ENCODE measurements around the gene DOK7. TPM values are rescaled to one million over a fixed set of nuclear protein-coding genes. Genes with fewer than 3 reads are reported as not detected.
A peak's percentile ranks its signal among the peaks of the same experiment; 100 is the strongest.

The DOK7 gene
- total RNA-seq, 1 experiment from 2014 or later, result 0.26 TPM

DNA sequence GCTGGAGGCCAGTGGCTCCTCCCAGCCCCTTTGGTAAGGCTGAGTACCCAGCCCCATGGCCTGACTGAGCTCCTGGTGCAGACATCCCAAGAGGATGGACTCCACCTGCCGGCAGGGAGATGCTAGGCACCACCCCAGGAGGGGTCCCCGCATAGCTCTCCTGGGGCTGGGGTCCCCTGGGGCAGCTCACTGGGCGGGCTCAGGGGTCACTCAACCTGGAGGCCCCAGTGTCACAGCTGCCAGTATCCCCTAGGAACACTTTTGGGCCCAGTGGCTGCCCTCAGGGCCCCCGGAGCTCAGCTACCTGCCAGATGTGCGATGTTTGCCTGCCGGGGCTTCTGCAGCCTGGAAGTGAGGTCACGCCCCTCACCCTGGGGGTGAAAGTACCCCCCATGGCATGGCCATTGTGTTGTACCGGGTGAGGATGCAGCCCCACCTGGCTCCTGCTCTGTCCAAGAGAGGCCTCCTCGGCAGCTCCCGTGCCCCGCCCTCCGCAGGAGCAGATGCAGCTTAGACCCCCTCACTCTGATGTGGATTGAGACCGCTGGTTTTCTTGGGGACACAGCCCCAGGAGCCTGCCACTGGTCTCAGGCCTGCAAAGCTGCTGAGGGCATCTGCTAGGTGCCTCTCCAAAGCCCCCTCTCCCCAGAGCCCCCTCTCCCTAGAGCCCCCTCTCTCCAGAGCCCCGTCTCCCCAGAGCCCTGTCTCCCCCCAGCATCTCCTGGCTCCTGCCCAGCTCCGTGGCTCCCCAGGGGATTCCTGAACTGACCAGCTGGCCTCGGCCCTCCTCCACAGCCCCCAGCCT, 28.0 kb upstream of the DOK7 start:
- Histone ChIP-seq H3K9me3 (ENCODE audit: control insufficient read depth, low read depth, low read length) (no peaks in the 10 kb centered on the region), H3K79me1 (ENCODE audit: insufficient read depth, low read depth, low read length, poor library complexity, severe bottlenecking) (no peaks in the 10 kb centered on the region), H2BK15ac (ENCODE audit: low read depth, low read length) (no peak overlapping the region), H3K27ac (ENCODE audit: insufficient read length, low read depth, low read length) (no peak overlapping the region), H3T11ph (ENCODE audit: low read length) (no peak overlapping the region), H2AFZ (ENCODE audit: low read length) (no peak overlapping the region), H2BK20ac (ENCODE audit: low read depth, low read length, poor library complexity, severe bottlenecking) (no peak overlapping the region), H2AK5ac (ENCODE audit: insufficient read length, low read length) (no peak overlapping the region), H4K91ac (ENCODE audit: insufficient read length, low read depth, low read length) (no peak overlapping the region), H3K23ac (ENCODE audit: insufficient read length, low read depth, low read length) (no peak overlapping the region), H3K18ac (ENCODE audit: insufficient read length, low read depth, low read length) (no peak overlapping the region), H3K23me2 (ENCODE audit: insufficient read length, low read depth, low read length, poor library complexity, severe bottlenecking) (no peaks in the 10 kb centered on the region), H2BK120ac (ENCODE audit: low read depth, low read length, poor library complexity, severe bottlenecking) (no peak overlapping the region), H3K27me3 (ENCODE audit: insufficient read depth, low read length) (no peaks in the 10 kb centered on the region), H4K8ac (replicated peaks; ENCODE audit: insufficient read length, low read depth, low read length) (no peak overlapping the region), H3K4me1 (ENCODE audit: insufficient read depth, low read length) (no peaks in the 10 kb centered on the region), H2BK12ac (ENCODE audit: insufficient read length, low read depth, low read length) (no peak overlapping the region), H3K9ac (ENCODE audit: extremely low read depth, insufficient read length, low read length) (no peak overlapping the region), H2BK5ac (ENCODE audit: insufficient read length, low read length) (no peak overlapping the region), H3K79me2 (ENCODE audit: insufficient read depth, low read length) (no peaks in the 10 kb centered on the region), H4K5ac (ENCODE audit: insufficient read length, low read depth, low read length) (no peak overlapping the region), H3K4me2 (ENCODE audit: insufficient read depth, insufficient read length, low read length) (no peak overlapping the region), H4K20me1 (ENCODE audit: control insufficient read depth, insufficient read depth, insufficient read length) (no peaks in the 10 kb centered on the region), H3K56ac (ENCODE audit: insufficient read length, low read depth, low read length) (no peak overlapping the region), H3K14ac (ENCODE audit: insufficient read depth, low read length) (no peak overlapping the region; the same call in 1 of the 2 replicates), H3K4ac (ENCODE audit: low read depth, low read length) (no peak overlapping the region)
- Mint-ChIP-seq H3K27me3 (ENCODE audit: low read depth) (no peaks in the 10 kb centered on the region; the same call in 1 of the 2 replicates), H3K9me3 (no peaks in the 10 kb centered on the region), H3K4me3 (no peak overlapping the region), H3K36me3 (ENCODE audit: insufficient read depth in 1 of 3, low read depth in 3 of 3) (no peaks in the 10 kb centered on the region; a peak in 1 of 7 replicates), H3K27ac (0 out of 7 replicates have a peak overlapping the region, but pooled peaks of 1 of the 3 experiments have one; percentile 44), H3K4me1 (peaks cover 2 to 13% of the 10 kb centered on the region in 2 experiments; a peak in 3 of 4 replicates)
- no CpG with 5 or more reads among the region's 16 CpGs for WGBS (ENCODE audit: extremely low coverage, insufficient read length, low lambda C conversion rate)
- TF ChIP-seq, protein P1, sequence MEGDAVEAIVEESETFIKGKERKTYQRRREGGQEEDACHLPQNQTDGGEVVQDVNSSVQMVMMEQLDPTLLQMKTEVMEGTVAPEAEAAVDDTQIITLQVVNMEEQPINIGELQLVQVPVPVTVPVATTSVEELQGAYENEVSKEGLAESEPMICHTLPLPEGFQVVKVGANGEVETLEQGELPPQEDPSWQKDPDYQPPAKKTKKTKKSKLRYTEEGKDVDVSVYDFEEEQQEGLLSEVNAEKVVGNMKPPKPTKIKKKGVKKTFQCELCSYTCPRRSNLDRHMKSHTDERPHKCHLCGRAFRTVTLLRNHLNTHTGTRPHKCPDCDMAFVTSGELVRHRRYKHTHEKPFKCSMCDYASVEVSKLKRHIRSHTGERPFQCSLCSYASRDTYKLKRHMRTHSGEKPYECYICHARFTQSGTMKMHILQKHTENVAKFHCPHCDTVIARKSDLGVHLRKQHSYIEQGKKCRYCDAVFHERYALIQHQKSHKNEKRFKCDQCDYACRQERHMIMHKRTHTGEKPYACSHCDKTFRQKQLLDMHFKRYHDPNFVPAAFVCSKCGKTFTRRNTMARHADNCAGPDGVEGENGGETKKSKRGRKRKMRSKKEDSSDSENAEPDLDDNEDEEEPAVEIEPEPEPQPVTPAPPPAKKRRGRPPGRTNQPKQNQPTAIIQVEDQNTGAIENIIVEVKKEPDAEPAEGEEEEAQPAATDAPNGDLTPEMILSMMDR (conservative IDR thresholded peaks at IDR 0.05), result peak; percentile 63
- DNase-seq, result no peak

Measured in H9 (cell line).